ENCODE results near the gene PRR23E. TPM values are rescaled to one million over a fixed set of nuclear protein-coding genes. Genes with fewer than 3 reads are reported as not detected.

Gene PRR23E
- total RNA-seq, 1 donor from 2014 or later: not detected

DNA sequence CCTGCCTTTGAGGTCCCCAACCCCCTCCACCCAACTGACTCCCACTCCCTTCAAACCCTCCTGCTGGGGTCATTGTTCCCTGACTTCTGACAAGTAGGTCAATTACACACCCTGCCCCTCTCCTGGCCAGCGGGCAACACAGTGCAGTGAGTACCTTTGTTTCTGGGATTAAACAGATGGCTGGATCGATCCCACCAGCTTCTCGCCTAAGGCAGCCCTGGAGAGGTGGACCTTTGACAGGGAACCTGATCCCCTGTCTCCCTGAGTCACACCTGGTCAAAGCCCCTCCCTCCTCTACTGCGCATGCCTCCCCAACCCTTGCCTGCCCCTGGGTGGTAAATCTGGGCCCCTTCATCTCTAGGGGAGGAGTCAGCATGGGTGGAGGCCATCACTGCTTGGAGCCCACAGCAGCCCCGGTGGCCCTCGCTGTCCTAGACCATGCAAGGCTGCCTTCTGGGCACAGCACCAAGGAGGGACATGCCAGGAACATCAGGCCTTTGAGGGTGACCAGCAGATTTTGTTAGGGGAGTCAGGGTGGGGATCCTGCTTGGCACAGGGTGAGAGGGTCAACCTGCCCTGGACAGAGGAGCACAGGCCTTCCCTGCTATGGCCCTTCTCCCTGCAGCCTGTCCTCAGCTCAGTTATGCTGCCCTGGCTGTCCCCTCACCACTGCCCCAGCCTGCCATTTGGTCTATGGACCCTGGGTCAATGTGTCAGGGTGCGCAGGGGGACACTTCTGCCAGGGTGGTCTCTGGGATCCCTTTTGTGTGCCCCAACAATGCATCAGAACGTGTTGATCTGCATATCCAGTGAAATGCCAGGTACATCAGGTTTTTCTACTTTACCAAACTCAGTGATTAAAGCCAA lies 9.8 kb upstream of the PRR23E start:
- no peak for DNase-seq (ENCODE audit: low read depth)

DNA sequence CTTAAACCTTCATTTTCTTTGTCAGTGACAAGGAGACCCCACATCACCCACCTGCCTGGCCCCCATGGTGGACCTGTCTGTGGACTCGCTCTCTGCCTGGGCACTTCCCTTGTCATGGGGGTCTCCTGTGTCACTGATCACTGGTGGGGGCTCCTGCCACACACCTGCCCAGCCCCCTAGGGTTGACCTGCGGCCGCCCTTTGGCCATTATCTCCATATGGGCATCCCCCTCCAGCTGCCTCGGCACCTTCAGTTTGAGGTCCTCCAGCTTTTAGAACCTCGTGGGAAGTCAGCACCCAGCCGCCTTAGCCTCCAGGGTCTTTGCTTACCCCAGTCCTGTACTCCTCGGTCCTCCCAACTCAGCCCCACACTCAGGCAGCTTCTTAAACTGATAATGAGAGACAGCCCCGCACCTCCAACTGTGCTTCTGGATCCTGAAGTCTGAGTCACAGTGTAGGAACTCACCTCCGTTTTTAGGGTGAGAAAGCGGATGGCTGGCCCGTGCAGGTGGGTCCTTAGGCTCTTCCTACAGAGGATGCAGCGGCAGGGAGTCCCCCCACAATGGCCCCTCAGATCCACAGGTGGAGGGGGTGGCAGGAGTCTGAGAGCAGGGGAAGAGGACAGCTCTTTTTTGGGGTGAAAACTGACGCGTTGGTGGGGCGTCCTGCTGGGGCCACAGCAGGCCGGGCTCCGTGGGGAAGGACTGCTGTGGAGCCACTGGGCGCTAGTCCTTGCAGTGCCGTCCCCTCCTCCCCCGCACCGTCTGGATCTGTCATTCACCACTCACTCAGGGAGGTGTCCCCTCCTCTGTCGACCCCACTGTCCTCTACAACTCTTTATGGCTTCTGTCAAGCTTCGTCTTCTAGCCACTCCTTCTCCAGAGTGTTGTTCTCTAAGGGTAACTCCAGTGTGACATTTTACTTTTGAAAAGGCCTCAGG lies 8.7 kb upstream of the PRR23E start:
- DNase-seq (ENCODE audit: low read depth): no peak

DNA sequence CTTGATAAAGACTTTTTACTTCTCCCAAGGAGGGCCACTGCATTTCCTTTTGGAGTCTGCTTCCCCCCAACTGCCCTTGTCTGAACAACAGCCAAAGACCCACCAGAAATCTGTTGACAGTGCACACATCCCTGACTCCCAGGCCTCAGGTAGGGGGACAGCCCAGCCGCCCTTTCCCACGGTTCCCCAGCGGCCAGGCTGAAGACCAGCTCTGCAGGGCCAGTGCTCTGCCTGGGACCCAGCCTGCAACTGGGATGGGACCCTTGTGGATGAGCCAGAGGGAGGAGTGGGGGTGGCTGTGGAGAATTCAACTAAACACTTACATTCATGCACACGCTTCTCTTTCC lies 8.1 kb upstream of the PRR23E start:
- no peak for DNase-seq (ENCODE audit: low read depth)

DNA sequence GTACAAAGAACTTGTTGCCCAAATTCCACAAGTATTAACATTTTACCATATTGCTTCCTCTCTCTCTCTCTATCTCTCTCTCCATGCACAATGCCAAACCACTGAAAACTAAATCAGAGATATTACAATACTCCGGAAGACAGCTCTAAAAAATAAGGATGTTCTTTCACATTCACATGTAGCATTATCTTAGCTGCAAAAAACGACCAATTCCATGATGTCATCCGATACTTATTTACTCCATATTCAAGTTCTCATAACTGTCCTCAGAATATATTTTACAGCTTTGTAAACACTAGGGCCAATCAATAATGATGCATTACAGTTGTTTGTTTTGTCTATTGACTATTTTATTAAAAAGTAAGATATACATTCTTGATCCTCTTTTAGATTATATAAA lies 7.7 kb upstream of the PRR23E start:
- no peak for DNase-seq (ENCODE audit: low read depth)

DNA sequence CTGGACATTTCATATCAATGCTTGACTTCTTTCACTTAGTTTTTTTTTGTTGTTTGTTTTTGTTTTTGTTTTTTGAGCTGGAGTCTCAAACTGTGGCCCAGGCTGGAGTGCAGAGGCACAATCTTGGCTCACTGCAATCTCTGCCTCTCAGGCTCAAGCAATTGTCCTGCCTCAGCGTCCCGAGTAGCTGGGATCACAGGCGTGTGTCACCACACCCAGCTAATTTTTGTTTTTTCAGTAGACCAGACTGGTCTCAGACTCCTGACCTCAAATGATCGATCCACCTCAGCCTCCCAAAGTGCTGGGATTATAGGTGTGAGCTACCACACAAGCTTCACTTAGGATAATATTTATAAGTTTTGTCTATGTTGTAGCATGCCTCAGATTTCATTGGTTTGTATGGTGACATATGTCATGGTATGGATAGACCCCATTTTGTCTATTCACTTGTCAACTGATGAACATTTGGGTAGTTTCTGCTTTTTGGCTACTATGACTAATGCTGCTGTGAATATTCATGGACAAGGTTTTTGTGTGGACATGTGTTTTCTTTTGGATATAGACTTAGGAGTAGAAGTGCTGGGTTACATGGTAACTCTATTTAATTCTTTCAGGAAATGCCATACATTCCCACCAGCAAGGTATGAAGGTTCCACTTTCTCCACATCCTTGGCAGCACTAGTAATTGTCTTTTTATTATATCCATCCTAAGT lies 6.8 kb upstream of the PRR23E start:
- DNase-seq (ENCODE audit: low read depth): no peak

DNA sequence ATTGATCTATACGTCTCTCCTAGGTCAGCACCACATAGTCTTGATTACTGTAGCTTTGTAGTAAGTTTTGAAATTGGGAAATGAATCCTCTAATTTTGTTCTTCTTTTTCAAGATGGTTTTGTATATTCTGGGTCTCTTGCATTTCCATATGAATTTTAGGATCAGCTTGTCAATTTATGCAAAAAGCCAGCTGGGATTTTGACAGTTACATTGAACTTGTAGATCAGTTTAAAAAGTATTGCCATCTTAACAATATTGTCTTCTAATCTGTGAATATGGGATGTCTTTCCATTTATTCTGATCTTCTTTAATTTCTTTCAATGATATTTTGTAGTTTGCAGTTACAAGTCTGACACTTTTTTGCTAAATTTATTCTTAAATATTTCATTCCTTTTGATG lies 5.6 kb upstream of the PRR23E start:
- DNase-seq (ENCODE audit: low read depth): no peak

DNA sequence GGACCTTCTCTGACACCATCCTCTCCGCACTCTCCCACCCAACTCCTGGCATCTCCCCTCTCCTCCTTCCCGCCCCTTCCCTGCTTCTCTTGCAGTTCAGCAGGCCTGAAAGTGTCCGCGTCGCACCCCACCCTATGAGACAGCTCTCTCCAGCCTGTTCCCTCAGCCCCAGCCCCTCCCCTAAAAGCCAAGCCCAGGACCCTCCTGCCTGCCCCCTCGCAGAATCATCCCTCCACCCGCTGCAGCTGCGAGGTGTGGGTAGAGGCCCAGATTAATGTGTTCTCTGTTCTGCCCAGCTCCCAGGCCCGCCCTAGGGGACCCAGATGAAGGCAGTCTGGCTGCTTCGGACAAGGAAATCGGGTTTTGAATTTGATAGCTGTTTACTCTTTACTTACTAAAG lies 410 bp downstream of the PRR23E start:
- no peak for DNase-seq (ENCODE audit: low read depth)

DNA sequence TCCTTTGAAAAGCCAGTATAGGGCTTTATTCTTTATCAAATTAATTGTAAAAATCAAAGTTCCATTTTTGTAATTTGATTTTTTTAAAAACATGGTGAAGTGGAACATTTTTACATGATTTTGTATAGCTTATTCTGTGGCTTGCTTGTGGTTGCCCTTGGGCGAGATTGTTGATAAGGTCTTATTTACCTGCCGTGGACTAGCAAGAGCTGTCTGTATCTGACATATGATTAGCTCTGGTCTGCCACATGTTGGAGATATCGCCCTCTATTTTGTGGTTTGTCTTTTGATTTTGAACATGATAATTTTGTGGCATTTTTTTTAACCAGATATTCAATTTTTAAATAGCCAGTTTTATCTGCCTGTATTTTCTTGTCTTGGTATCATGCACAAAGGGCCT lies 844 bp downstream of the PRR23E start:
- DNase-seq (ENCODE audit: low read depth): no peak

DNA sequence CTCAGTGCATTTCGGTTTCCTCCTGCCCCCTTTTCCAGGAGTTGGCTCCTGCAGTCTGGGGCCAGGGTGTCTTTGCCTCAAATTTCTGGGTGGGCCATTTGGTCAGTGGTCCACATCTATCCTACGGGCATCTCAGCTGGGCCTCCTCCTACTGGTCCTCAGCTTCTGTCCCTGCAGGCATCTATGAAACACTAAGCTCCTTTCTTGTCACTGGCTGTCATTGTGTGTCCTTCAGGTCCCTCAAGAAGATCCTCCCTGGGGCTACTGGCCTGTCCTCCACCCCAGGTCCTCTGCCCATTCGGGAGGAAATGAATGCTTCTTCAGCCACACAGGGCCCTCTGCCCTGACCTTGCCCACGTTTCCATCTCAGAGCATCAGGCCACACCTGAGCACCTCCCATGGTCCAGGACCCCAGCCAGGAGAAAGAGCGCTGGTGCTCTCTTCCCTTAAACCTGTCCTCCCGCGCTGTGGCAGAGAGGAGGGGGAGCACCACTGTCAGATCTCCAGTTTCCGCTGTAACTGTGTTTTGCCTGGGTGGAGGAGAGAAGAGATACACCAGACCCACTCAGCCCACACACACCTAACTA lies 1.8 kb downstream of the PRR23E start:
- no peak for DNase-seq (ENCODE audit: low read depth)

DNA sequence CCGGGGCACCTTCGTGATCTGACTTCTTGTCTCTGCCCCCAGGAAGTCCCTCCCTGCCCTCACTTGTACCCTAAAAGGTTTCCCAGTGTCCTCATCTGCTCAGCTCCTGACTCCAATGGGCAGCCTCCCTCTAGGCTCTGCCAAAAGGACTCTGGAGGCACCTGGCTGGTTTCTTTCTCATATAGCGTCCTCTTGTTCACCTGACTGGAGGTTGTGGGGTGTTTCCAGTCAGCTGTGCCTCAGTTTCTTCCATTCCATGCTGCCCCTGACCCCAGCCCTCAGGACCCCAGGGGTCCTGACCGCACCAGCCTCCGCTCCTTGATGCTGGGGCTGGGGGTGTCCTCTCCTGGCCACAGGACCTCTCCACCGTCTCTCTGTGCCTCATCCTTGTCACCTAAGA lies 2.5 kb downstream of the PRR23E start:
- no peak for DNase-seq (ENCODE audit: low read depth)

DNA sequence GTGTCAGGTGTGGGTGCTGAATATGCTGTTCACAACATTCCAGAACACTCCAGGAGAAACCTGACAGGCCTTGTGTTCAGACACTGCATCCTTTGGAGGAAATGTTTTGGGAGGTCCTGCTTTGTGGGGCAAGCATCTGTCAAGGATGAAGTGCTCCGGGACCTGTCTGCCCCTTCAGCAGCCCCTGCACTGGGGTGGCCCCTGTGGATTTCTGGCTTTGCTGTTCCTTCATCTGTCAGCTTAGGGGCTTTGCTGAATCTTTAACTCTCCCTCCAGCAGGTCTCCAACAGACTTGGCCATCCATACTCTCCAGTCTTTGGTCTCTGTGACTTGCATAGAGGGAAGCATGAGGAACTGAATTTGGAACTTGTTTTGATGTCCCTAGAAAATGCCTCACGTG lies 3.1 kb downstream of the PRR23E start:
- DNase-seq (ENCODE audit: low read depth): no peak

DNA sequence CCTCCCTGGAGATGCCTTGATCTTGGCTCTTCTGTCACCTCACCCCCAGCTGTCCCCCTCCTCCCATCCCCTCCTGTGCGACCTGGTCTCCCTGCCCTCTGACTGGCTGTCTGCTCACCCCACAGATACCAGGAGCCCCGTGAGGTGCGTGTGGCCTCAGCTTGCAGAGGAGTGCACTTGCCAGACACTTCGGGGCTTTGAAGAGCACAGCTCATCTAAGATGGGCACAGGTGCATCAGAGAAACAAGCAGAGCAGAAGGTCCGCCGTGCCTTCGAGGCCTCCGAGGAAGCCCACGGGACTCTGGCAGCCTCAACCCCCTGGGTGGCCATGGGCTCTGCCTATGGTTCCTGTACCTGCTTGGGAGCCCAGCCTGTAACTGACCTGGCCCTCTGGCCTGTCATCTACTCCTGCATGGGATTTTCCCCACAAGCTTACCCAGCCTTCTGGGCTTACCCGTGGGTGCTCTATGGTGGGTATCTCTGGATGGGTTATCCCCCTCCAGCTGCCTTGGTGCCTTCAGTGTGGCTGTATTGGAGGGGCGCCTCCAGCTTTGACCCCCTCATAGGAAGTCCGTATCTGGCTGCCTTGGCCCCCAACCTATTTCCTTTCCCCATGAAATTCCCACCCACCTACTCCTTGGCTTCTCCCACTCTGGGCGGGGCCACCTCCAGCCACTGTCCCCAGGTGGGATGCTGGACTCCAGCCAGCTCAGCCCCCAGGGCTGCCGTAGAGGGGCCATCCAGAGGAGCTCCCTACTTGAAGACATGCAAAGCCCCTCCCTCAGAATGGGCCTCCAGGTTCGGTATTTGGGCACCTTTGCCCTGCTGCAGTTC lies 3.8 kb downstream of the PRR23E start:
- DNase-seq (ENCODE audit: low read depth): no peak

DNA sequence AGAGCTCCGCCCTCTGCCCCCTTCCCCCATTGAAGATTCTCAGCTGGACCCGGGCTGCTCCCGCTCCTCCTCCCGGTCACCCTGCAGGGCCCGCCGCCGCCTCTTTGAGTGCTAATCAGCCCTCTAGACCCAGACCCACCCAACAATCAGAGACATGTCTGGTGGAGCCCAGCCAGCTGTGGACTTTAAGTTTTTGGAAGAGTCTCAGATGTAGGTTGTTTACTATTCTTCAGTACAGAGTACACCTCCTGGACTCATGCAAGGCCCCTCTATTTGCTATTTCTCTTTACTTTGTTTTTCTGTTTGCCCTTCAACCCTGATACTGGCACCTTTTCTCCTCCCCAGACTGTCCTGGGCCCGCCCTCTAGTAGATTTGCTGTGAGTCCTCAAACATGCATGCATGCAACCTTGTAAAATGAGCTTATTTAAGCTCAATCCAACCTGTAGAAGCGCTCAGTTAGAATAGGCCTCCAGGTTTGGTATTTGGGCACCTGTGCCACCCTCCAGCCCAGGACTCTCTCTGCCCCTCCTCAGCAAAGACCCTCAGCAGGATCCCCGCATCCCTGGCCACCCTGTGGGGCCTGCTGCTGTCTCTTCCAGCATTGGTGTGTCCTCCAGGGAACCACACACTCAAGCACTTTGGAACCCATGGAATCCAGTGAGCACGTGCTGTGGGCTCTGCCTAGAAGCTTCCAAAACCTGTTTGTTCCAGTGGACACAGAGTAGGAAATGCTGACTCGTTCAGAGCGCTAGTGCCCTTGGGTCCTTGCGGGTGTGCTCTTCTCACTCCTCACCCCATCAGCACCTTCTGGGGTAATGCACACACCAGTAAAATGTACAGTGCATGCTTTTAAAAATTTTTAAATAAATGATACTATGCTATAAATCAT lies 4.6 kb downstream of the PRR23E start:
- DNase-seq (ENCODE audit: low read depth): no peak

DNA sequence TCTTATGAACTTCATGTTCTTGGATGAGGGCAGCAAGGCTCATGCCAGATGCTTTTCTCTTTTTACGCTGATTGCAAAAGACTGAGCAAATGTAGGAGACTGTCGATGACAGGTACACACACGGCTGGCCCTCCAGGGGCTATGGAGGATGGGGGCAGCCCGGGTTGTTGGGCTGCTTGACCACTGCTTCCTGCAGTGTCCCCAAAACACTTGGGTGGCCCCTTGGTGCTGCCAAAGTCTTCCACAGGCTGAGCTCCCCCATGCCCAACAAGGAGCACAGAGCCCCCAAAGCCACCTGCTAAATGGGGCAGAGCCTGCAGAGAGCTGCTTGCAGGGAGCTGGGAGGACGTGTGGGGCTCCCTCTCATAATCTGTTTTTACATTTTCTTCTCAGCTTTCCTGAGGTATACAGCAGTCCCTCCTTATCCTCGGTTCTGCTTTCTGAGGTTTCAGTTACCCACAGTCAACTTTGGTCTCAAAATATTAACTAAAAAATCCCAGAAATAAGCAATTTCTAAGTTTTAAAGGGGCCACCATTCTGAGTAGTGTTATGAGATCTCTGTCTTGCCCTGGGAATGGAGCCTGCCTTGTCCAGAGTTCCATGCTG lies 7.3 kb downstream of the PRR23E start:
- no peak for DNase-seq (ENCODE audit: low read depth)

DNA sequence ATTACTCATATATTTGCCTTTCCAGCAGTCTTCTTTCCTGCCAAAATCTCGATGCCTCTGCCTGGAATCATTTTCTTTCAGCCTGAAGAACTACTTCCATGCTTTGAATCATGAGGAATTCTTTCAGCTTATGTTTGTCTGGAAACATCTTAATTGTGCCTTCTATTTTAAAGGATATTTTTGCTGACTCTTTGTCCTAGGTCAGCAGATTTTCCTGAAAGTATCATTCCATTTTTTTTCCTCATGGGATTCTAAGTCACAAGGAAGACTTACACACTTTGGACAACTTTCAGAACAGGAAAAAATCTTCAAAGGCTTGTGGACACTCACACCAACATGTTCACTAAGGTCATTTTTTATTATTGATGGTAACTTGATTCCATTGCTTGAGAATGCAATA lies 10.1 kb downstream of the PRR23E start:
- DNase-seq (ENCODE audit: low read depth): no peak

DNA sequence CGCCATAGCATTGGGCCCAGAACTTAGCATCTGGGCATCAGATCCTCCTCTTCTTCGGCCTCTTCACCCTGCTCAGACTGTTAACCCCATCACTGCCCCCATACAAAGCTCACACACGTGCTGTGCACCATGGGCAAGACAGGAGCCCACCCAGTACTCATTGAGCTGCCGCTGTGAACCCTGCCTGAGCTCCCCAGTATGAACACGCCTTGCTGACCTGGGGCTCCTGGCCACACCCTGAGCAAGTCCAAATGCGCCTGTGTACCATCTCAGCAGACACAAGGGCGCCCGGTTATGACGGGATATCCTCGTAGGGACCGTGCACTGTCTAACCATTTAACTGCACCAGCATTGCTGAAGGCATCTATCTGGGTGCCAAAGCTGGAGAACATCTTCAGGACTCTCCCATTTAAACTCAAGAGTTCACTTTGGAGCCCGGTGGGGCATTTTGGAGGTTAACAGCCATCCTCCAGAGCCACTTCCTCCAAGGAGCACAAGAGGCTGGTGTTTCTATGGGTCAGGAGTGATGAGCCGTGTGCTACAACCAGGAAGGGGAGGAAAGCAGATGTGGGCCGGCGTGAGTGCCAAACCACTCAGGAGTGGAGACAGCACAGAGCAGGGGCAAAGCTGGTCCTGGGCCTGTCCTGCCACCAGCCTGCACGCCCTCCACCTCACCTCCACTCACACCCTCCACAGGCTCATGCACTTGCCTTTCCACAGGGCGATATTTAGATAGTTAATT lies 12.1 kb downstream of the PRR23E start:
- DNase-seq (ENCODE audit: low read depth): no peak

DNA sequence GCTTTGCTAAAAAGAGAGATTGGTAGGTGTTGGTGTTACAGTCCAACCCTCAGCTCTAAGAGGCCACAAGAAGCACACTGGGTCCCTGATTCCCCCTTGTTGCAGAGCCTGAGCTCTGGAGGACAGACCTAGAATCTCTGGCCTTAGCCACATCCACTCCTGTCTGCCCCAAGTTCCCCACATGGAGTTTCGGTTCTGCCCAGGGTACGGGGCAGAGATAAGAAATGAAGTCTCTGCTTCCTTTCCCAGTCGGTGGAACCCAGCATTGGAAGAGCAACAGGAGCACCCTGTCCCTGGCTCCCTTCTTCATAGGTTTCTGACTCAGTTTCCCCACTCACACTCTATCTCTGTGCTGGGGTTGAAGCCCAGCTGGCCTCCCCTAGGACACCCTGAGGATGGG lies 13.2 kb downstream of the PRR23E start:
- DNase-seq (ENCODE audit: low read depth): no peak

Measured in myocyte (in vitro differentiated cells).